A549 (cell line): Measurements from ENCODE around the gene SBK3. TPM values are rescaled to one million over a fixed set of nuclear protein-coding genes. Genes with fewer than 3 reads are reported as not detected.
"Not testable (repeated sequence)": the region's sequence is repeated elsewhere in the genome, so short reads cannot be mapped to it uniquely, and the experiment has no call there.

Experiments
- ATAC-seq, 2 experiments: fragments of 200-7000 bp in 1 of 2; fragments of >200 bp in 1 of 2; cut with Nextera tagmentation in 1 of 2; cut with Tn5 transposase in 1 of 2; 3 replicates each; pipeline versions ENCODE4 v1.8.0 to v1.9.1; 2018 to 2020; ENCODE audit warnings: mild to moderate bottlenecking in 1 of 2, moderate library complexity in 1 of 2
- CTCF ChIA-PET: fragments of 300-600 bp; sonication (Branson Sonifier 250); formaldehyde crosslinking; extraction: SDS; loops from one replicate; lab custom pipeline; 2021; ENCODE audit warnings: antibody characterized with exemption, inconsistent platforms; lab: Yijun Ruan, JAX
- POLR2A ChIA-PET: fragments of 350-600 bp; formaldehyde crosslinking; extraction: SDS; loops from one replicate; lab custom pipeline; 2021; ENCODE audit warnings: antibody characterized with exemption, inconsistent platforms; lab: Yijun Ruan, JAX
- DNase-seq, 2 experiments: peaks; one replicate each; pipeline versions ENCODE4 v3.0.0 to v3.0.0-alpha.2; 2011 to 2016; ENCODE audit warnings: low read depth in 1 of 2, low spot score in 1 of 2
- FAIRE-seq: peaks from 2 replicates; lab custom pipeline; 2011; peaks lifted over from hg19 to GRCh38; lab: Jason Lieb, UNC
- H3K27ac ChIP-seq, 2 experiments: fragments of >200 bp; sonication (Bioruptor Twin); formaldehyde crosslinking; 3 replicates each; pipeline ENCODE4 v1.5.1; 2016 to 2017
- H3K4me1 ChIP-seq: fragments of >200 bp; sonication (Bioruptor Twin); formaldehyde crosslinking; 3 replicates; pipeline ENCODE4 v1.6.1; 2016
- H3K4me2 ChIP-seq: fragments of >200 bp; sonication (Bioruptor Twin); formaldehyde crosslinking; 3 replicates; pipeline ENCODE4 v1.6.1; 2016
- H3K4me3 ChIP-seq: fragments of >200 bp; sonication (Bioruptor Twin); formaldehyde crosslinking; 3 replicates; pipeline ENCODE4 v1.5.1; 2016
- H3K9me3 ChIP-seq: fragments of >200 bp; sonication (Bioruptor Twin); formaldehyde crosslinking; 3 replicates; pipeline ENCODE4 v1.6.1; 2016
- BCL3 ChIP-seq: fragments of >200 bp; sonication (Bioruptor Twin); formaldehyde crosslinking; IDR thresholded peaks from 3 replicates; pipeline ENCODE4 v1.6.1; 2016
- E2F6 ChIP-seq: IDR thresholded peaks from 2 replicates; pipeline ENCODE4 v1.6.1; 2012; ENCODE audit warnings: low read depth, borderline replicate concordance
- HOXA7 ChIP-seq: fragments of 250-450 bp; sonication (Bioruptor Pico); IDR thresholded peaks from 2 replicates; pipeline ENCODE4 v1.5.0; 2020; ENCODE audit warnings: mild to moderate bottlenecking, moderate library complexity
- KDM1A ChIP-seq: fragments of 200-600 bp; sonication (generic); IDR thresholded peaks from 2 replicates; pipeline ENCODE4 v1.6.1; 2016; ENCODE audit warnings: low read depth, mild to moderate bottlenecking
- ZFP36 ChIP-seq: fragments of 450-650 bp; IDR thresholded peaks from 2 replicates; pipeline ENCODE4 v1.6.1; 2014; ENCODE audit warnings: borderline replicate concordance; ENCODE audit not compliant: partially characterized antibody
- WGBS: methylation state at CpG from one replicate; pipeline ENCODE4 v1.1.6; 2017; ENCODE audit errors: missing lambda C conversion rate; 5-methylcytosine and 5-hydroxymethylcytosine counted together
- polyA plus RNA-seq, 4 experiments: library from polyadenylated mRNA; depleted of rRNA in 3 of 4; stranded (reverse); fragments of >200 nt; fragmentation: RNase III in 1 of 4; extraction: RNeasy Plus Mini Kit Qiagen cat#74134 plus additional on column Dnase treatment in 1 of 4; gene quantifications; 2 replicates in 3 of 4; 3 replicates in 1 of 4; pipeline ENCODE4 v1.2.3, GENCODE V29; 2011 to 2017
- TF ChIP-seq, protein P1 (sequence below): fragments of 200-600 bp; sonication (generic); IDR thresholded peaks from 2 replicates; pipeline ENCODE4 v1.6.1; 2016; ENCODE audit warnings: antibody characterized with exemption, mild to moderate bottlenecking, moderate library complexity
- TF ChIP-seq, protein P2 (sequence below): IDR thresholded peaks from 2 replicates; pipeline ENCODE4 v1.6.1; 2012

The SBK3 gene
- polyA plus RNA-seq, 2 of the 4 experiments (the other 2 are of a cell fraction): 1.1 TPM

DNA sequence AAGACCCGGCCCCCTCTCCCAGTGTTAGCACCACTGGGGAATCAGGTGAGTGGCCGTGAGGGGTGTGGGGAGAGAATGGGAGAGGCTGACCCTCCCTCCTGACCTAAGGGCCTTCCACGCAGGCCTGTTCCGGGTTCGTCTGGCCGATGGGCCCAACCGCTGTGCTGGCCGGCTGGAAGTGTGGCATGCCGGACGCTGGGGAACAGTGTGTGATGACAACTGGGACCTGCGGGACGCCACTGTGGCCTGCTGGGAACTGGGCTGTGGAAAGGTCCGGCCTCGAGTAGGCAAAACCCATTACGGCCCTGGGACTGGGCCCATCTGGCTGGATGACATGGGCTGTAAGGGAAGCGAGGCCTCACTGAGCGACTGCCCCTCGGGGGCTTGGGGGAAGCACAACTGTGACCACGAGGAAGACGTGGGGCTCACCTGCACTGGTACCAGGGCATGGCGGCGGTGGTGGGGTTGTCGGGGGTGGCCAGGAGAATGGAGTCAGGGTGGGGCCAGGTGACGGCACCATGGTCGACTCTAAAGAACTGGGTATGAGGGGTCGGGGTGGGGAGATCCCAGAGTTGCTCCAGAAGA lies 44.9 kb downstream of the SBK3 start (continued):
- TF ChIP-seq, protein P1, sequence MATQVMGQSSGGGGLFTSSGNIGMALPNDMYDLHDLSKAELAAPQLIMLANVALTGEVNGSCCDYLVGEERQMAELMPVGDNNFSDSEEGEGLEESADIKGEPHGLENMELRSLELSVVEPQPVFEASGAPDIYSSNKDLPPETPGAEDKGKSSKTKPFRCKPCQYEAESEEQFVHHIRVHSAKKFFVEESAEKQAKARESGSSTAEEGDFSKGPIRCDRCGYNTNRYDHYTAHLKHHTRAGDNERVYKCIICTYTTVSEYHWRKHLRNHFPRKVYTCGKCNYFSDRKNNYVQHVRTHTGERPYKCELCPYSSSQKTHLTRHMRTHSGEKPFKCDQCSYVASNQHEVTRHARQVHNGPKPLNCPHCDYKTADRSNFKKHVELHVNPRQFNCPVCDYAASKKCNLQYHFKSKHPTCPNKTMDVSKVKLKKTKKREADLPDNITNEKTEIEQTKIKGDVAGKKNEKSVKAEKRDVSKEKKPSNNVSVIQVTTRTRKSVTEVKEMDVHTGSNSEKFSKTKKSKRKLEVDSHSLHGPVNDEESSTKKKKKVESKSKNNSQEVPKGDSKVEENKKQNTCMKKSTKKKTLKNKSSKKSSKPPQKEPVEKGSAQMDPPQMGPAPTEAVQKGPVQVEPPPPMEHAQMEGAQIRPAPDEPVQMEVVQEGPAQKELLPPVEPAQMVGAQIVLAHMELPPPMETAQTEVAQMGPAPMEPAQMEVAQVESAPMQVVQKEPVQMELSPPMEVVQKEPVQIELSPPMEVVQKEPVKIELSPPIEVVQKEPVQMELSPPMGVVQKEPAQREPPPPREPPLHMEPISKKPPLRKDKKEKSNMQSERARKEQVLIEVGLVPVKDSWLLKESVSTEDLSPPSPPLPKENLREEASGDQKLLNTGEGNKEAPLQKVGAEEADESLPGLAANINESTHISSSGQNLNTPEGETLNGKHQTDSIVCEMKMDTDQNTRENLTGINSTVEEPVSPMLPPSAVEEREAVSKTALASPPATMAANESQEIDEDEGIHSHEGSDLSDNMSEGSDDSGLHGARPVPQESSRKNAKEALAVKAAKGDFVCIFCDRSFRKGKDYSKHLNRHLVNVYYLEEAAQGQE: no peak
- no peak for TF ChIP-seq KDM1A

DNA sequence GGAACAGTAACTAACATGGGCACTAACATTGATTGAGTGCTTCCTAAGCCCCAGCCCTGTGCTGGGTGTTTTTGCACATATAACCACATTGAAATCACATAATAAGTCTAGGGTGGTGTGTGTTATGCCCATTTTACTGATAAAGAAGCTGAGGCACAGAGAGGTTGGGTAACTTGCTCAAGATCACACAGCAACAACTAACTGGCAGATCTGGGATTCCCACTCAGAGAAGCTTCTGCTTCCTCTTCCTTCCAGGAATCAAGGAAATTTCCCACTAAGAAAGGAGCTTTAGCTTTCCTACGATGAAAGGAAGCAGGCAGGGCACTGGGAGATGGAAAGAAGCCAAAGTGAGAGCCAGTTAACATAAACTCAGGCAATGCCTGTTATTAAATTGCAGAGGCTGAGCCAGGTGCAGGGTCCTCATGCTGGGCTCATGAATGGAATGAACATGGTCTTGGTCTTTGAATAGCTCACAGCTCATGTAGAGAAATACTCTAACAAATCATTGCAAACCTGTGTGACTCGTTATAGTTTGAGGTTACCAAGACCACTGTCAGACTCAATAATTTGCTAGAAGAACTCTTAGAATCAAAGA lies 47.0 kb downstream of the SBK3 start:
- peak; percentile 32 for FAIRE-seq
- Histone ChIP-seq H3K9me3 (0 out of 3 replicates have a peak, but pooled peaks cover 3% of the 10 kb centered on the region), H3K27ac (no peak overlapping the region), H3K4me1 (no peaks in the 10 kb centered on the region), H3K4me3 (no peak overlapping the region), H3K4me2 (no peak overlapping the region)
- ATAC-seq: no peak
- 66% methylated on average over 2 of the region's 2 CpGs for WGBS
- POLR2A ChIA-PET: interaction anchor here (1.5 kb wide), 1 partner anchor 13 kb away, joined by 3 read pairs; the partner anchor contains the start of gene NAT14
- CTCF ChIA-PET: interaction anchor here (0.7 to 17.3 kb wide), 11 partner anchors 9 to 356 kb away, joined by 3 to 194 read pairs (median 5); partner anchors contain the start of genes NAT14 and ZNF628
- DNase-seq: no peak
- peak; percentile 37; the same call in 1 of the 2 replicates for TF ChIP-seq KDM1A
- TF ChIP-seq ZFP36: peak; percentile 67
- TF ChIP-seq, protein P2, sequence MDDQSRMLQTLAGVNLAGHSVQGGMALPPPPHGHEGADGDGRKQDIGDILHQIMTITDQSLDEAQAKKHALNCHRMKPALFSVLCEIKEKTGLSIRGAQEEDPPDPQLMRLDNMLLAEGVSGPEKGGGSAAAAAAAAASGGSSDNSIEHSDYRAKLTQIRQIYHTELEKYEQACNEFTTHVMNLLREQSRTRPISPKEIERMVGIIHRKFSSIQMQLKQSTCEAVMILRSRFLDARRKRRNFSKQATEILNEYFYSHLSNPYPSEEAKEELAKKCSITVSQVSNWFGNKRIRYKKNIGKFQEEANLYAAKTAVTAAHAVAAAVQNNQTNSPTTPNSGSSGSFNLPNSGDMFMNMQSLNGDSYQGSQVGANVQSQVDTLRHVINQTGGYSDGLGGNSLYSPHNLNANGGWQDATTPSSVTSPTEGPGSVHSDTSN: no peak

DNA sequence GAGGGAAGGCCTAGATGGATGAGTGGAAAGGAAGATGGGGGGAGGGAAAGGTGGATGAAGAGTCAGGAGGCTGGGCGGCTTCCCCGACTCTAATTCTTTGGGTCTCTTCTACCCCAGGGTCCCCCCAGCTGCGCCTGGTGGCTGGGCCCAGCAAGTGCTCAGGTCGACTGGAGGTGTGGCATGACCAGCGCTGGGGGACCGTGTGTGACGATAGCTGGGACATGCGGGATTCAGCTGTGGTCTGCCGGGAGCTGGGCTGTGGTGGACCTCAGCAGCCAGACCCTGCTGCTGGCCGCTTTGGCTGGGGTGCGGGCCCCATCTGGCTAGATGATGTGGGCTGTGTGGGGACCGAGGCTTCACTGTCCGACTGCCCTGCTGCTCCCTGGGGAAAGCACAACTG lies 47.6 kb downstream of the SBK3 start:
- FAIRE-seq (no peak), DNase-seq (no peak), ATAC-seq (no peak)
- Histone ChIP-seq H3K9me3 (no peaks in the 10 kb centered on the region), H3K27ac (no peak overlapping the region), H3K4me2 (no peak overlapping the region), H3K4me1 (peaks cover 4% of the 10 kb centered on the region; the same call in 1 of the 3 replicates), H3K4me3 (no peak overlapping the region)
- CTCF ChIA-PET: interaction anchor here (0.7 to 17.3 kb wide), 11 partner anchors 10 to 355 kb away, joined by 3 to 194 read pairs (median 5); partner anchors contain the start of genes NAT14, ZNF628 and ZNF865
- TF ChIP-seq E2F6 (no peak), BCL3 (no peak), HOXA7 (CRISPR knock-in tag) (no peak)
- WGBS: 82% methylated on average over 13 of the region's 13 CpGs
- POLR2A ChIA-PET: interaction anchor here (1.5 kb wide), 1 partner anchor 13 kb away, joined by 3 read pairs; the partner anchor contains the start of gene NAT14

DNA sequence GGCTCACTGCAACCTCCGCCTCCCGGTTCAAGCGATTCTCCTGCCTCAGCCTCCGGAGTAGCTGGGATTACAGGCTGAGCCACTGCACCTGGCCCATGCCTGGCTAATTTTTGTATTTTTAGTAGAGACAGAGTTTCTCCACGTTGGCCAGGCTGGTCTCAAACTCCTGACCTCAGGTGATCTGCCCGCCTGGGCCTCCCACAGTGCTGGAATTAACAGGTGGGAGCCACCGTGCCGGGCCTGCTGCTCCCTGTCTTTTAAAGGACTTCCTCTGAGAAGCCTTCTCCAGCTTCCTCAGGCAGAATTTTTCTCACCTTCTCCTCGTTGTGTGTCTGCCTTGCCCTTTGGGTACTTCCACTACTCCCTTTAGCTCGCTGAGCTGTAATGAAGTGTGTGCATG lies 48.5 kb downstream of the SBK3 start:
- H3K27ac ChIP-seq, H3K4me2 ChIP-seq, H3K4me3 ChIP-seq, ATAC-seq, FAIRE-seq, POLR2A ChIA-PET, DNase-seq, H3K9me3 ChIP-seq: not testable (repeated sequence)
- WGBS: 80% methylated on average over 10 of the region's 10 CpGs
- CTCF ChIA-PET: interaction anchor here (0.6 to 17.3 kb wide), 8 partner anchors 10 to 135 kb away, joined by 3 to 194 read pairs (median 5); partner anchors contain the start of genes ZNF628 and ZNF865
- H3K4me1 ChIP-seq: peaks cover 12% of the 10 kb centered on the region; the same call in 1 of the 3 replicates
